ENCODE measurements around the gene NLRC3.
"Not testable (repeated sequence)": the region's sequence is repeated elsewhere in the genome, so short reads cannot be mapped to it uniquely, and the experiment has no call there.

Gene NLRC3, protein sequence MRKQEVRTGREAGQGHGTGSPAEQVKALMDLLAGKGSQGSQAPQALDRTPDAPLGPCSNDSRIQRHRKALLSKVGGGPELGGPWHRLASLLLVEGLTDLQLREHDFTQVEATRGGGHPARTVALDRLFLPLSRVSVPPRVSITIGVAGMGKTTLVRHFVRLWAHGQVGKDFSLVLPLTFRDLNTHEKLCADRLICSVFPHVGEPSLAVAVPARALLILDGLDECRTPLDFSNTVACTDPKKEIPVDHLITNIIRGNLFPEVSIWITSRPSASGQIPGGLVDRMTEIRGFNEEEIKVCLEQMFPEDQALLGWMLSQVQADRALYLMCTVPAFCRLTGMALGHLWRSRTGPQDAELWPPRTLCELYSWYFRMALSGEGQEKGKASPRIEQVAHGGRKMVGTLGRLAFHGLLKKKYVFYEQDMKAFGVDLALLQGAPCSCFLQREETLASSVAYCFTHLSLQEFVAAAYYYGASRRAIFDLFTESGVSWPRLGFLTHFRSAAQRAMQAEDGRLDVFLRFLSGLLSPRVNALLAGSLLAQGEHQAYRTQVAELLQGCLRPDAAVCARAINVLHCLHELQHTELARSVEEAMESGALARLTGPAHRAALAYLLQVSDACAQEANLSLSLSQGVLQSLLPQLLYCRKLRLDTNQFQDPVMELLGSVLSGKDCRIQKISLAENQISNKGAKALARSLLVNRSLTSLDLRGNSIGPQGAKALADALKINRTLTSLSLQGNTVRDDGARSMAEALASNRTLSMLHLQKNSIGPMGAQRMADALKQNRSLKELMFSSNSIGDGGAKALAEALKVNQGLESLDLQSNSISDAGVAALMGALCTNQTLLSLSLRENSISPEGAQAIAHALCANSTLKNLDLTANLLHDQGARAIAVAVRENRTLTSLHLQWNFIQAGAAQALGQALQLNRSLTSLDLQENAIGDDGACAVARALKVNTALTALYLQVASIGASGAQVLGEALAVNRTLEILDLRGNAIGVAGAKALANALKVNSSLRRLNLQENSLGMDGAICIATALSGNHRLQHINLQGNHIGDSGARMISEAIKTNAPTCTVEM

GRCh38 chr16:3577302-3577752 is at the start of gene NLRC3:
TSS of gene NLRC3 (minus strand) at chr16:3577403. CDS start at chr16:3565036, 12,367 bp downstream.
- no peak for DNase-seq (ENCODE audit: low spot score)

DNA sequence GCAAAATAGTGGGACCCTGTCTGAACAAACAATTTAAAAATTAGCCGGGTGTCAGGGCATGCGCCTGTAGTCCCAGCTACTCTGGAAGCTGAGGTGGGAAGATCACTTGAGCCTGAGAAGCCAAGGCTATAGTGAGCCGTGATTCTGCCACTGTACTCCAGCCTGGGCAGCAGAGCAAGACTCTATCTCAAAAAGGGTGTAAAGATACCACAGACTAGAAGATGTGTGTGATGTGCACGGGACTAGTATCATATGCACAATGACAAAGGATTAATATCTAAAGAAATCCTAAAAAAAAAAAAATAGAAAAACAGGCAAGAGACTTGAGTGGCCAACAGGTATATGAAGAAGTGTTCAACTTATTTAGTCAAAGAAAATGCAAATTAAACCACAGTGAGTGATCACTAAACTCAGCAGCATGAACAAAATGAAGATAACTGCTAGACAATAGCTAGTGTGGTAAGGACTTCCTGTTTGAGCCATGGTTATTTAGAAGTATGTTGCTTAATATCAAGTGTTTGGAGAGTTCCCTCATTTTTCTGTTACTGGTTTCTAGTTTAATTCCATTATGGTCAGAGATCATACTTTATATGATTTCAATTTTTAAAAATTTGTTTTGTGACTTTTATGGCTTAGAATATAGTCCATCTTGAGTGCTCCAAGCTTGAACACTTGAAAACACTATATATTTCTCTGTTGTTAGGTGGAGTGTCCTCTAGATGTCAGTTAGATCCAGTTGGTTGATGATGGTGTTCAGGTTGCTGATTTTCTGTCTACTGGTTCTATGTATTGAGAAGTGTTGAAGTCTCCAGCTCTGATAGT is 48.9 kb upstream of the NLRC3 start:
- no peak for DNase-seq (ENCODE audit: low spot score)

DNA sequence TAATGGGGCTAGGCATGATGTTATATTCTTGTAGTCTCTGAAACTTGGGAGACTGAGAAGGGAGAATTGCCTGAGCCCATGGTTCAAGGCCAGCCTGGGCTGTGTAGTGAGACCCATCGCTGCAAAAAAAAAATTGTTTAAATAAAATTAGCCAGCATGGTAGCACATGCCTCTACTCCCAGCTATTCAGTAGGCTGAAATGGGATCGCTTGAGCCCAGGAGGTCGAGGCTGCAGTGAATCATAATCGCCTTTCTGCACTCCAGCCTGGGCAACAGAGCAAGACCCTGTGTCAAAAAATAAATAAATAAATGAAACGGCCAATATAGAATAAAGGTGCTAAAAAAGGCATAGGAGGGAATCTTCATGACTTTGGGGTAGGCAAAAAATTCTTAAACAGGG is 48.1 kb upstream of the NLRC3 start:
- no peak for DNase-seq (ENCODE audit: low spot score)

GRCh38 chr16:3623642-3624041 is 46.4 kb upstream of the NLRC3 start:
- DNase-seq (ENCODE audit: low spot score): no peak

DNA sequence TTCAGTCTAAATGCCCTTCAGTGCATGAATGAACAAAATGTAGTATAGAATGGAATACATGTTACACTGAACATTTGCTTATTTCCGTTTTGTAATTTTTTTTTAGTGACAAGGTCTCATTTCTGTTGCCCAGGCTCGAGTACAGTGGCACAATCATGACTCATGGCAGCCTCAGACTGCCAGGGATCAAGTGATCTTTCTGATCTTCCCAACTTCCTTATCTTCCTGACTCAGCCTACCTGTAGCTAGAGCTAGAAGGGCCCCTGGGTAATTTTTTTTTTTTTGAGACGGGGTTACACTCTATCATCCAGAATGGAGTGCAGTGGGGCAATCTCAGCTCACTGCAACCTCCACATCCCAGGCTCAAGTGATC is 41.6 kb upstream of the NLRC3 start:
- DNase-seq (ENCODE audit: low spot score): no peak

DNA sequence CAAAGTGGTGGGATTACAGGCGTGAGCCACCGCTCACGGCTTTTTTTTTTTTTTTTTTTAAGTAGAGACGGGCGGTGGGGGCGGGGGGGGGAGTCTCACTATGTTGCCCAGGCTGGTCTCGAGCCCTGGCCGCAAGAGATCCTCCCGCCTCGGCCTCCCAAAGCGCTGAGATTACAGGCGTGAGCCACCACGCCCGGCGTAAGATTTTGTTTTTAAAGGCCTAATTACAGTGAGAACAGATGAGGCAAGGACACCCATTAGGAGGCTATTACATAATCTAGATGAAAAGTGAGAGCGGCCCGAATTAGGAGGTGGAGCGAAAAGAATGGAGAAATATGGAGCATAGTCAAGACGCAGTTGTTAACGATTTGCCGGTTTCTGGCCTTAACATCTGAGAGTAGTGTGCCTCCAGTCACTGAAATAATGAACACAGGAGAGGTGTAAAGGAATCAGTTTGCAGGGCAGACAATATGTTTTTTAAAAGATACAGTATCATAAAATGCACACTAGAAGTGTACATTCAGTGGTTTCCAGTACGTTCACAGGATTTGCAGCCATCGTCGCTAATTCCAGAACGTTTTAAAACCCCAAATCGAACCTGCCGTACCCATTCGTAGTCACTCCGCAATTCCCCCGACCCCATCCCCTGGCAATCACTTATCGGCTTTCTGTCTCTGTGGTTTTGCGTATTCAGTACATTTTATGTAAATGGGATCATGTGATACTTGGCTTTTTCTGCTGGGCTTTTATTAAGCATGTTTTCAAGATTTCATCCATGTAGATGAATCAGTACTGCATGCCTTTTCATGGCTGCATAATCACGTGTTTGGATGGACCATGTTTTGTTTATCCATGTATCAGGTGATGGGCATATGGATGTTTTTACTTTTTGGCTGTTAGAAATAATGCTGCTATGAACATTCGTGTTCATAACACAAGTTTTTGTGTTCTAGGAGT is 35.6 kb upstream of the NLRC3 start:
- no peak for DNase-seq (ENCODE audit: low spot score)

- DNase-seq (ENCODE audit: low spot score): peak; percentile 89
Observed at GRCh38 chr16:3611146-3611975, 34.2 kb upstream of the NLRC3 start, which contains the start of gene SLX4. TSS of gene SLX4 (minus strand) at chr16:3611606. CDS start at chr16:3608964, 2,642 bp downstream.

GRCh38 chr16:3610698-3611145 is 33.5 kb upstream of the NLRC3 start:
- no peak for DNase-seq (ENCODE audit: low spot score)

- DNase-seq (ENCODE audit: low spot score): no peak
Observed at GRCh38 chr16:3609895-3610697, 32.9 kb upstream of the NLRC3 start.

- not testable (repeated sequence) for DNase-seq (ENCODE audit: low spot score)
Observed at GRCh38 chr16:3608976-3609375, 31.8 kb upstream of the NLRC3 start.

DNA sequence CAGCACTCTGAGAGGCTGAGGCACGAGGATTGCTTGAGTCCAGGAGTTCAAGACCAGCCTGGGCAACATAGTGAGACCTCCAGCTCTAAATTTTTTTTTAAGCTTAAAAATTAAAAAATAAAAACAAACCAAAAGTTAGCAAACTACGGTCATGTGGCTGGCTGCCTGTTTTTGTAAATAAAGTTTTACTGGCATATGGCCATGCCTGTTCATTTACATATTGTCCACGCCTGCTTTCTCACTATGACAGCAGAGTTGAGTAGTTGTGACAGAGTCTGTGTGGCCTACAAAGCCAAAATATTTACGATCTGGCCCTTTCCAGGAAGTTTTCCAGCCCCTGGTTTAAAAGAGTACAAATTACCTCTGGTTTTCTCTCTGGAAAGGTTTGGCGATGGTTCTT is 30.9 kb upstream of the NLRC3 start:
- DNase-seq (ENCODE audit: low spot score): no peak

- no peak for DNase-seq (ENCODE audit: low spot score)
Observed at GRCh38 chr16:3607634-3608033, 30.4 kb upstream of the NLRC3 start.

DNA sequence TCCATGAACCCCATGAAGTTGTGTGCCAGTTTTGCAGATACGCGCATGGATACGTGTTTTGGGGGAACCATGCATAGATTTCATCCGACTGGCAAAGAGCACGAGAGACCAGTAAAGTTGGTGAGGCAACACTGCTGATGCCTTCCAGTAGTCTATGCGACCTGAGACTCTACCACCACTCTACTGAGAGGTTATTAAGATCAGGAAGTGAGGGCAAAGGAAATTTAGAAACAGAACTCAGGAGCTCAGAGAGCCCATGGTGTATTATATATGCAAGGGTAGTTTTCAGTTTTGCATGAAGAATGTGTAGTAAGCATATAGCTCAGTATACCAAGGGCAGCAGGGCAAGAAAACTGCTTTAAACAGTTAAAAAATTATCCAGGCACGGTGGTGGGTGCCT is 30.0 kb upstream of the NLRC3 start:
- no peak for DNase-seq (ENCODE audit: low spot score)

DNA sequence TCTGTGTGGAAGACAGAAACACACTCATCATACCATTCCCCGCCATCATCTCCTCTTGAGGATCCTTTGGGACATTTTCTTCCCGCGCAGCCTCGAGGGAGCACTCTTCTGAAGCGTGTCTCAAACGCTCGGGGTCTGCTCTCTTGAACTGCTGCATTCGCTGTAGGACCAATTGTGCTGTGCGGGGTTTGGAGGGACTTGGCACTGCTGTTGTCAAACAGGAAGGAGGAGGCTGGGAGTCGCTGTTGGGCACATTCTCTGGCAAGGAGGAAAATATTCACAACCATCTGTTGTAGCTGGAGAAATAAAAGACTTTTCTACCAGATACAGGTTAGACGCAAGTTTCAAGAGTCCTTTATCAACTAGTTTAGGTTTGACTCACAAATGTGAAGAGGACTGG is 29.2 kb upstream of the NLRC3 start:
- no peak for DNase-seq (ENCODE audit: low spot score)

DNA sequence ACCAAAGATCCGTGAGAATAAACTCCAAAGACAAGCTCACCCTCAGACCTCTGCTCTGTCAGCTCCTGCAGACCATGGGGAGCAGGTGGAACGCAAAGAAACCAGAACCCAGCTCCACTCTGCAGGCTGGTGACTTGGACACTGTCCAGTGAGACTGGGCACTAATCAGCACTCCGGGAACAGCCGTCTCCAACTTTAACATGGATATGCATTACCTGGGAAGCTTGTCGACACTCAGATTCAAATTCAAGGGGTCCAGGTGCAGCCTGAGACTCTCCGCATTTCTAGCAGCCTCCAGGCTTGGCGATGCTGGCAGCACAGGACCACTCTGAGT is 25.1 kb upstream of the NLRC3 start:
- no peak for DNase-seq (ENCODE audit: low spot score)

DNA sequence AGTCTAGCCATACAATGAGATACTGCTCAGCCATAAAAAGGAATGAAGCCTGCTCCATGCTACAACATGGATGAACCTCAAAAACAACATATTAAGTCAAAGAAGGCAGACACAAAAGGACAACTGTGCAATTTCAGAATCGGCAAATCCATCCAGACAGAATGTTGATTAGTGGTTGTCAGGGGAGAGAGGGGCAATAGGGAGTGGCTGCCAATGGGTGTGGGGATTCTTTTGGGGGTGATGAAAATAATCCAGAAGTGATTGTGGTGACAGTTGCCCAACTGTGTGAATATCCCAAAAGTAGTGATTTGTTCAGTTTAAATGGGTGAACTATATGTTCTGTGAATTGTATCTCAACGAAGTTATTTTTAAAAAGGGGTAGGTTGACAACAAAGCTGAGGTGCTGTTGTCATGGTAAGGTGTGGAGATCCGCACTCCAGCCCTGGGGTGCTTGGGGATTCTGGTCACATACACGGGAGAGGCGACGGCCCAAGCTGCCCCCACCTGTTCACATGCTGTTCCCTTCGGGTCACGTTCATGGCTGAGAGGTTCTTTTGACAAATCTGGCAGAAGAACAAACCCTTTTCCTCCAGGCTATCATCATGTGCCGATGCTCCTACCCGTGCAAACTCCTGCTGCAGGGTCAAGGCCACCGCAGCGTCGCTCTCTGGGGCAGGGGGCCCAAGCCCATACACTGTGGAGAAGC is 24.6 kb upstream of the NLRC3 start:
- DNase-seq (ENCODE audit: low spot score): no peak

DNA sequence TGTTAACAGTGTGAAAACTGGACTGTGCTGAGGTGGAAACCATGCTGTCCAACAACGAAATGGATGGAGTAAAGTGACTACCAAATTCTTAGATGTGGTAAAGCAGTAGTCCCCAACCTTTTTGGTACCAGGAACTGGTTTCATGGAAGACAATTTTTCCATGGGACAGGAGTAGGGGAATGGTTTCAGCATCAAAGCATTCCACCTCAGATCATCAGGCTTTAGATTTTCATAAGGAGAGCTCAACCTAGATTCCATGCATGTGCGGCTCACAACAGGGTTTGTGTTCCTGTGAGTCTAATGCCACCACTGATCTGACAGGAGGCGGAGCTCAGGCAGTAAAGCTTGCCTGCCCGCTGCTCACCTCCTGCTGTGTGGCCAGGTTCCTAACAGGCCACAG is 22.7 kb upstream of the NLRC3 start:
- no peak for DNase-seq (ENCODE audit: low spot score)

DNA sequence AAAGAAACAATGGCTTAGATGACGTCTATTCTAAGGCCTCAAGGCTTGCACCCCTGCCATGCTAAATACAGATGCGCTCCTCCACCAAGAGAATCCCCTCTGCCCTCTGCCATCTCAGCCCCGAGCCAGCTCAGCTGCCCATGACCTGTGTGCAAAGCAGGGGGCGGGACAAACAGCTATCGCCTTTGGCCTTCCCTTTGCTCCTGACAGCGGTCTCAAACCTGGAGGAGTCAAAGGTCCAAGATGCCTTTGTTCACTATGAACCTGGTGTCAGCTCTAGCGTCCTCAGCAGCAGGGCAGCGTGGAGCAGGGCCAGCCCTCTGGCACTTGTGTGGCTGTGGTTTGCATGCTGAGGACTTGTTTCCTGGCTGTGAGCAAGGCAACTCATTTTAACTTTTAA is 21.9 kb upstream of the NLRC3 start:
- no peak for DNase-seq (ENCODE audit: low spot score)

Measured in putamen (tissue), 1 donor.